Muscle of leg (tissue), 16 donors: ENCODE measurements around the gene SLC25A48. TPM values are rescaled to one million over a fixed set of nuclear protein-coding genes. Genes with fewer than 3 reads are reported as not detected.

Experiments used
- DNase-seq: peaks from one replicate; pipeline ENCODE4 v3.0.0; 2013
- H3K27ac ChIP-seq: one replicate; pipeline ENCODE4 v1.5.1; 2013; ENCODE audit warnings: mild to moderate bottlenecking, low read length, control low read depth
- H3K27me3 ChIP-seq: one replicate; pipeline ENCODE4 v1.6.1; 2013; ENCODE audit warnings: low read length; ENCODE audit not compliant: control insufficient read depth, insufficient read depth
- H3K36me3 ChIP-seq: one replicate; pipeline ENCODE4 v1.6.1; 2013; ENCODE audit warnings: low read length; ENCODE audit not compliant: control insufficient read depth, insufficient read depth
- H3K4me1 ChIP-seq: one replicate; pipeline ENCODE4 v1.6.1; 2013; ENCODE audit warnings: low read length; ENCODE audit not compliant: control insufficient read depth, insufficient read depth
- H3K4me3 ChIP-seq: one replicate; pipeline ENCODE4 v1.5.1; 2013; ENCODE audit warnings: low read length, control low read depth
- H3K9me3 ChIP-seq: replicated peaks from 2 replicates; pipeline ENCODE4 v1.6.1; 2013; ENCODE audit warnings: low read depth, low read length; ENCODE audit not compliant: control insufficient read depth
- WGBS: methylation state at CpG from one replicate; pipeline ENCODE4 v1.1.5; 2013; ENCODE audit warnings: missing lambda C conversion rate; ENCODE audit not compliant: insufficient coverage; 5-methylcytosine and 5-hydroxymethylcytosine counted together
- long read RNA-seq, 11 donors: transcript quantifications; one replicate each; lab custom pipeline, GENCODE V29; 2026
- polyA plus RNA-seq, 8 donors: library from polyadenylated mRNA; unstranded; fragments of 120-200 nt; gene quantifications; one replicate each; pipeline versions ENCODE4 v1.2.1 to v1.2.3, GENCODE V29; 2013; ENCODE audit warnings: inconsistent platforms in 1 of 8, low replicate concordance in 1 of 8; ENCODE audit not compliant: insufficient read length in 8 of 8, insufficient read depth in 1 of 8
- total RNA-seq: library from RNA; stranded (reverse); fragments of 120-200 nt; gene quantifications from one replicate; pipeline ENCODE4 v1.2.4, GENCODE V29; 2013

SLC25A48 gene
- total RNA-seq, result 0.18 TPM
- 1 to 10 TPM in 1 of 8 donors, under 1 TPM in 7; 0.25 to 1.7 (median 0.50) TPM for polyA plus RNA-seq
- long read RNA-seq, donor 1, result 0 reads
- long read RNA-seq, donor 2, result 0 reads
- long read RNA-seq, donor 3, result 0 reads
- long read RNA-seq, donor 4, partial matches to known transcripts, result 0 of 1 reads
- long read RNA-seq, donor 4, other reads (novel, unspliced or antisense), result 0 of 1 reads
- long read RNA-seq, donor 5, result 0 reads
- long read RNA-seq, donor 6, result 0 reads
- long read RNA-seq, donor 7, result 0 reads
- long read RNA-seq, donor 8, result 0 reads
- long read RNA-seq, donor 9, result 0 reads
- long read RNA-seq, donor 10, result 0 reads
- long read RNA-seq, donor 11, result 0 reads

- no peak within 1 kb of the TSS for H3K27ac ChIP-seq
- H3K4me3 ChIP-seq, result peak within 1 kb of the TSS; percentile 42
- H3K27me3 ChIP-seq, result peaks cover 69% of the 10 kb centered on the region
- no peaks in the 10 kb centered on the region for H3K36me3 ChIP-seq
- peaks cover 21% of the 10 kb centered on the region for H3K4me1 ChIP-seq
- WGBS, result under 1% methylated on average over 64 of the region's 68 CpGs
- DNase-seq, result peak; percentile 61
- no peaks in the 10 kb centered on the region for H3K9me3 ChIP-seq
Observed at GRCh38 chr5:135834639-135835529, at the start of gene SLC25A48. SLC25A48 (plus strand) TSS chr5:135834663; CDS start chr5:135834848, 185 bp downstream.

GRCh38 chr5:135800656-135801055, 33.8 kb upstream of the SLC25A48 start:
- WGBS, result no CpG with 5 or more reads among the region's 10 CpGs
- no peak for DNase-seq
- H3K27me3 ChIP-seq, result no peaks in the 10 kb centered on the region
- H3K4me3 ChIP-seq, result no peak overlapping the region
- no peak overlapping the region for H3K27ac ChIP-seq
- H3K4me1 ChIP-seq, result no peaks in the 10 kb centered on the region
- no peaks in the 10 kb centered on the region for H3K36me3 ChIP-seq
- H3K9me3 ChIP-seq, result no peaks in the 10 kb centered on the region

- H3K4me1 ChIP-seq, result peaks cover 24% of the 10 kb centered on the region
- peak; percentile 76 for DNase-seq
- H3K27ac ChIP-seq, result no peak overlapping the region
- H3K27me3 ChIP-seq, result peaks cover 2% of the 10 kb centered on the region
- no peaks in the 10 kb centered on the region for H3K9me3 ChIP-seq
- no peak overlapping the region for H3K4me3 ChIP-seq
- no peaks in the 10 kb centered on the region for H3K36me3 ChIP-seq
- 57% methylated on average over 4 of the region's 7 CpGs for WGBS
Observed at GRCh38 chr5:135810188-135810943, 24.1 kb upstream of the SLC25A48 start.

GRCh38 chr5:135811007-135811406, 23.5 kb upstream of the SLC25A48 start:
- H3K4me1 ChIP-seq, result peaks cover 24% of the 10 kb centered on the region
- H3K27ac ChIP-seq, result no peak overlapping the region
- no peak overlapping the region for H3K4me3 ChIP-seq
- no peaks in the 10 kb centered on the region for H3K36me3 ChIP-seq
- 90% methylated on average over 2 of the region's 4 CpGs for WGBS
- DNase-seq, result no peak
- no peaks in the 10 kb centered on the region for H3K9me3 ChIP-seq
- peaks cover 2% of the 10 kb centered on the region for H3K27me3 ChIP-seq

GRCh38 chr5:135813758-135814157, 20.7 kb upstream of the SLC25A48 start:
- DNase-seq, result no peak
- WGBS, result 78% methylated on average over 4 of the region's 7 CpGs
- Histone ChIP-seq H3K27me3 (peaks cover 2% of the 10 kb centered on the region), H3K9me3 (no peaks in the 10 kb centered on the region), H3K36me3 (no peaks in the 10 kb centered on the region), H3K4me3 (no peak overlapping the region), H3K27ac (no peak overlapping the region), H3K4me1 (peaks cover 24% of the 10 kb centered on the region)

- WGBS, result 56% methylated on average over 2 of the region's 3 CpGs
- DNase-seq, result peak; percentile 68
Observed at GRCh38 chr5:135814316-135814715, 20.1 kb upstream of the SLC25A48 start.

GRCh38 chr5:135814812-135815211, 19.7 kb upstream of the SLC25A48 start:
- WGBS, result 50% methylated on average over 1 of the region's 3 CpGs
- no peaks in the 10 kb centered on the region for H3K9me3 ChIP-seq
- peaks cover 24% of the 10 kb centered on the region for H3K4me1 ChIP-seq
- no peak overlapping the region for H3K27ac ChIP-seq
- H3K4me3 ChIP-seq, result no peak overlapping the region
- H3K27me3 ChIP-seq, result peaks cover 2% of the 10 kb centered on the region
- no peaks in the 10 kb centered on the region for H3K36me3 ChIP-seq
- DNase-seq, result no peak

More at GRCh38 chr5:135814316-135814715, 20.1 kb upstream of the SLC25A48 start:
- Histone ChIP-seq H3K4me3 (no peak overlapping the region), H3K36me3 (no peaks in the 10 kb centered on the region), H3K27me3 (peaks cover 2% of the 10 kb centered on the region), H3K9me3 (no peaks in the 10 kb centered on the region), H3K4me1 (peaks cover 24% of the 10 kb centered on the region), H3K27ac (no peak overlapping the region)

GRCh38 chr5:135821061-135821801, 13.2 kb upstream of the SLC25A48 start:
- Histone ChIP-seq H3K4me3 (no peak overlapping the region), H3K9me3 (no peaks in the 10 kb centered on the region), H3K27me3 (no peaks in the 10 kb centered on the region), H3K36me3 (no peaks in the 10 kb centered on the region), H3K4me1 (peaks cover 11% of the 10 kb centered on the region), H3K27ac (peak overlapping the region; percentile 0)
- 89% methylated on average over 4 of the region's 5 CpGs for WGBS
- peak; percentile 41 for DNase-seq

GRCh38 chr5:135821802-135822201, 12.7 kb upstream of the SLC25A48 start:
- no peak for DNase-seq
- Histone ChIP-seq H3K4me1 (peaks cover 11% of the 10 kb centered on the region), H3K27ac (no peak overlapping the region), H3K9me3 (no peaks in the 10 kb centered on the region), H3K36me3 (no peaks in the 10 kb centered on the region), H3K4me3 (no peak overlapping the region), H3K27me3 (no peaks in the 10 kb centered on the region)
- WGBS, result 78% methylated on average over 7 of the region's 7 CpGs
